ENCODE data around the gene ZC3H11A.

GRCh38 chr1:203796236-203796605 lies 798 bp downstream of the ZC3H11A start:
- TF ChIP-seq CTCF (IDR thresholded peaks at IDR 0.05 in 8 of 11, conservative IDR thresholded peaks at IDR 0.05 in 3 of 11) (no peak), POLR2A (IDR thresholded peaks at IDR 0.05) (no peak), POLR2AphosphoS5 (IDR thresholded peaks at IDR 0.05) (no peak)

Data from spleen (tissue), 7 donors.